RWPE1 (cell line): Measurements from ENCODE around the gene ST7.

ENCODE experiments used
- CTCF ChIA-PET: fragments of 350-600 bp; sonication (Branson Sonifier 250); formaldehyde crosslinking; extraction: SDS; loops from one replicate; lab custom pipeline; 2021; lab: Yijun Ruan, JAX
- POLR2A ChIA-PET: fragments of 400-600 bp; formaldehyde crosslinking; extraction: SDS; loops from one replicate; lab custom pipeline; 2020; ENCODE audit warnings: antibody characterized with exemption; ENCODE audit not compliant: low non-redundant PET; lab: Yijun Ruan, JAX
- DNase-seq: peaks from one replicate; pipeline ENCODE4 v3.0.0; 2012; ENCODE audit warnings: low spot score
- H3K27ac ChIP-seq: fragments of 450-650 bp; 2 replicates; pipeline ENCODE4 v1.5.1; 2017
- TF ChIP-seq, protein P1 (sequence below): fragments of 450-650 bp; conservative IDR thresholded peaks from 2 replicates; pipeline ENCODE4 v1.5.1; 2017; ENCODE audit warnings: low read depth, mild to moderate bottlenecking

Gene ST7

DNA sequence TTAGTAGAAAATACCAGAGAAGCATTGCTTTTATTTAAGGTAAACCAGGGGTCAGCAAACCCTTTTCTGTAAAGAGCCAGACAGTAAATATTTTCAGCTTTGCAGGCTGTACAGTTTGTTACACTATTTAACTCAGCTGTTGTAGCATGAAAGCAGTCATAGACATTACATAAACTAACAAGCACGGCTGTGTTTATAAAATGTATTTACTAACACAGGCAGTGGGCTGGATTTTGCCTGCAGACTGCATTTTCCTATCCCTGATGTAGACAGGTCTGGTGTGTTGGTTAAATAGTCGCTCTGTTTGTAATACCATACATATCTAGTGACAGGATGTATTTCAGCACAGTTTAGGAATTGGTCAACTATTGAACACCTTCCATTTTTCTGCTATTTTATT is 129.3 kb downstream of the ST7 start:
- H3K27ac ChIP-seq = no peak overlapping the region
- TF ChIP-seq, protein P1, sequence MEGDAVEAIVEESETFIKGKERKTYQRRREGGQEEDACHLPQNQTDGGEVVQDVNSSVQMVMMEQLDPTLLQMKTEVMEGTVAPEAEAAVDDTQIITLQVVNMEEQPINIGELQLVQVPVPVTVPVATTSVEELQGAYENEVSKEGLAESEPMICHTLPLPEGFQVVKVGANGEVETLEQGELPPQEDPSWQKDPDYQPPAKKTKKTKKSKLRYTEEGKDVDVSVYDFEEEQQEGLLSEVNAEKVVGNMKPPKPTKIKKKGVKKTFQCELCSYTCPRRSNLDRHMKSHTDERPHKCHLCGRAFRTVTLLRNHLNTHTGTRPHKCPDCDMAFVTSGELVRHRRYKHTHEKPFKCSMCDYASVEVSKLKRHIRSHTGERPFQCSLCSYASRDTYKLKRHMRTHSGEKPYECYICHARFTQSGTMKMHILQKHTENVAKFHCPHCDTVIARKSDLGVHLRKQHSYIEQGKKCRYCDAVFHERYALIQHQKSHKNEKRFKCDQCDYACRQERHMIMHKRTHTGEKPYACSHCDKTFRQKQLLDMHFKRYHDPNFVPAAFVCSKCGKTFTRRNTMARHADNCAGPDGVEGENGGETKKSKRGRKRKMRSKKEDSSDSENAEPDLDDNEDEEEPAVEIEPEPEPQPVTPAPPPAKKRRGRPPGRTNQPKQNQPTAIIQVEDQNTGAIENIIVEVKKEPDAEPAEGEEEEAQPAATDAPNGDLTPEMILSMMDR = no peak
- POLR2A ChIA-PET = no interaction called here
- no peak for DNase-seq
- CTCF ChIA-PET = no interaction called here

DNA sequence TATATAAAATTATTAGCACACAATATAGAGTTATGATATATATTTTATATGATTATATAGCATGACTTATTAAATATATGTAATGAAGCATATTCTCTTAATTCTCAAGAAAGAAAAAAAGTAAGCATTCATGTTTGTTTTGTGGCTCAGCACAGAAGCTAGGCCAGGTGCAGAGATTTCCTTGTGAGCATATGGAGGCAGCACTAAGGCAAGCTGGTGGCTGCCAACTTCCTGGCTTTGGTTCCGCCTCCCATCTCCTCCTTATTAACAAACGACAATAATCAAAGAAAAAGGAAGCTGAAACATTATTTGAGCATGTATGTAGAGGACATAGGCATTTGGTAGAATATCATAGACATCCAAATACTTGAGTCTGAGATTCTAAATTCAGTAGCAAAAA is 130.3 kb downstream of the ST7 start:
- POLR2A ChIA-PET = no interaction called here
- no peak overlapping the region for H3K27ac ChIP-seq
- DNase-seq = no peak
- CTCF ChIA-PET = no interaction called here
- TF ChIP-seq, protein P1 = no peak

DNA sequence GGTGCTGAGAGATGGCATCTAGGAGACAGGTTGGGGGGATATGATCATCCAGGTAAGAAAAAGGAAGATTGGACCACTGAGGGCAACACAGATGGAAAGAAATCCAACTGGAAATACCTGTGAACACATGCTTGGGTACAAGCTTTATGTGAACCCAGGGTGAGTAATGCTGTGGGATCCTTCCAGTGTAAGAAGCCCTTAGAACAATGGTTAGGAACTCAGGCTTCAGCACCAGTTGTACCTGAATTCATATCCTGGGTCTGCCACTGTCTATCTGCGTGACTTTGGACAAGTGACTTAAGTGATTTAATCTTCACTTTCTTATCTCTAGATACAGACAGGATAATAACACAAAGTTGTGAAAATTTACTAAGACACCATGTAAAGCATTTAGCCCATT is 131.0 kb downstream of the ST7 start:
- POLR2A ChIA-PET = no interaction called here
- H3K27ac ChIP-seq = no peak overlapping the region
- TF ChIP-seq, protein P1 = no peak
- DNase-seq = no peak
- CTCF ChIA-PET = no interaction called here

DNA sequence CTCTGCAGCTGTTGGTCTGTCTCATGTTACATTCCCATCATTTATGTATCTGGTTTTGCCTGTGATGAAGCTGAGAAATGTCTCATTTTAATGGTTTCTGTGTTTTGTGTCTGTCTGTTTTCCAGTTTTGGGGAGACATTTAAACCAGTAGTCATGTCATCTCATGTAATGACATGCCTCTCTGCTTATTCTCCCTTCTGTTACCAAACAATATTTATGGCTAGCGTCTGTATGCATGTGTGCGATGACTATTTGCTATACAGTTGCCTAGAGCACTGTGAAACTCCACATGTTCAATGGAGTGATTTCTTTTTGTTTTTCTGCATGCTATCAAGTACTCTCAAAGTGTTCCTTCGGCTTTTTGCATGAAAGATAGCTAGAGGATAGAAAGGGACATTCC is 132.0 kb downstream of the ST7 start:
- ChIA-PET POLR2A (no interaction called here), CTCF (no interaction called here)
- TF ChIP-seq, protein P1 = no peak
- no peak for DNase-seq
- H3K27ac ChIP-seq = no peak overlapping the region

DNA sequence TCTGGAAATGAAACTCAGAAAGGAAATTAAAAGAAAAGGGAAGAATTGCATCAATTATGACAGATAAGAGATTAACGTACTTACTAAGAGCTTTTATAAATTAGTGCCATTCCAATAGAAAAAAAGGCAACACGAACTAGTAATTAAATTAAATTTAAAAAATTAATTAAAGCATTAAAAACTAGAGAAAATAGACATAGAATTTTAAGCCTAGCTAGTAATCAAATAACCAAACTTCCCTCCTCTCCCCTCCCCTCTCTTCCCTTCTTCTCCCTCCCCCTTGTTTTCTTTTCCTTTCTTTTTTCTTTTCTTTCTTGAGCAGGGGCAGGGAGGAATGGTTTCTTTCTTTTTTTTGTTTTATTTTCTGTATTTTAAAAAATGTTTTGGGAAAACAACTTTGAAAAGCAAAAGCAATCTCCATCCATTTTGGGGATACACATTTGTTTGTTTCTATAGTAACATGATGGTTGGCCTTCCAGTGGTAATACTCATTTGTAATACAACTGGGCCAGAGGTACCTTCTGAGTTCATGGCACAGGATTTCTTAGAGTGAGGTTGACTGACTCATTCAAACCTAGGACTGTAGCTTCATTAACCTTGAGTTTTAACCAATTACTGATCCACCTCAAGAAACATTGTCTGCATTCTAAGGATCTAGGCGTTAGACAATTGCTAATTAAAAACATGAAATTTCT is 132.6 kb downstream of the ST7 start:
- CTCF ChIA-PET = interaction anchor here (1.2 kb wide), 1 partner anchor 101 kb away, joined by 3 read pairs; no protein-coding TSS in a partner anchor
- H3K27ac ChIP-seq = no peak overlapping the region

DNA sequence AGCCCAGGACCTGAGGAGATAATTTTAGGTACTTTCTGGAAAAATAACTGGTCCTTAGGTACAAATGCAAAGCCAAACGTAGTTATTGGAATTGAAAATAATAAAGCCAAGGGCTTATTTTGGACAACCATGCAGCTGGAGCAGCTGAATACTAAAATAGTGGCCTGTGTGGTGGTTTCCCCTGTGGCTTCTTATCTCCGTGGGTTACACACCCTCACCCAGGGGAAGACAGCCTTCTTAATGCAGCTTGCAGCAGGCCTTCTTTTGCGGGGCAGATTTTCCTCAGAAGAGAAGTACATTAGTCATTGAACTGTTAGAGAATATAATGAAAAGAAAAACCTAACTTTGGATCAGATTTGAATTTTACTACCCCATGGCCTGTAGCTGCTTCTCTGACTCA is 133.5 kb downstream of the ST7 start:
- ChIA-PET CTCF (interaction anchor here (0.6 to 1.2 kb wide), 2 partner anchors 48 to 102 kb away, joined by 3 read pairs; no protein-coding TSS in a partner anchor), POLR2A (no interaction called here)

More for the DNA sequence above, 132.6 kb downstream of the ST7 start:
- POLR2A ChIA-PET = no interaction called here
- TF ChIP-seq, protein P1 = no peak
- no peak for DNase-seq

More for the DNA sequence above, 133.5 kb downstream of the ST7 start:
- H3K27ac ChIP-seq = no peak overlapping the region
- DNase-seq = no peak
- TF ChIP-seq, protein P1 = no peak
